HG03097 (cell line): ENCODE data around the gene LRRC25.
"Not testable (repeated sequence)": the region's sequence is repeated elsewhere in the genome, so short reads cannot be mapped to it uniquely, and the experiment has no call there.

Experiments used
- ATAC-seq: cut with Tn5 transposase; IDR thresholded peaks from one replicate; pipeline ENCODE4 v1.9.1; 2021; ENCODE audit not compliant: unreplicated experiment, low FRiP score

LRRC25 gene

DNA sequence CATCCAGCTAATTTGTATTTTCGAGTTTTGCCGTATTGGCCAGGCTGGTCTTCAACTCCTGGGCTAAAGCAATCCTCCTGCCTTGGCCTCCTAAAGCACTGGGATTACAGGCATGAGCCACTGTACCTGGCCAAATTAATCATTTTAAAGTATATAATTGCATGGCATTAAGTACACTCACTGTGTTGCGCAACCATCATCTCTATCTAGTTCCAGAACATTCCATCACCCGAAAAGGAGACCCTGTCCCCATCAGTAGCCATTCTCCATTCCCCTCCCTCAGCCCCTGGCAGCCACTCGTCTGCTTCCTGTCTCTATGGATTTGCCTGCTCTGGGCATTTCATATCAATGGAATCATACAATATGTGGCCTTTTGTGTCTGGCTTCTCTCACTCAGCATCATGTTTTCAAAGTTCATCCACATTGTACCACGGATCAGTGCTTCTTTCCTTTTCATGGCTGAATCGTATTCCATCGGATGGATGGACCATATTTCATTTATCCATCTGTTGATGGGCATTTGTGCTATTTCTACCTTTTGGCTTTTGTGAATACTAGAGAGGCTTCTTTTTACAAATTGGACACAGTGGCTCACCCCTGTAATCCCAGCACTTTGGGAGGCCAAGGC lies 43.9 kb downstream of the LRRC25 start:
- ATAC-seq: no peak

DNA sequence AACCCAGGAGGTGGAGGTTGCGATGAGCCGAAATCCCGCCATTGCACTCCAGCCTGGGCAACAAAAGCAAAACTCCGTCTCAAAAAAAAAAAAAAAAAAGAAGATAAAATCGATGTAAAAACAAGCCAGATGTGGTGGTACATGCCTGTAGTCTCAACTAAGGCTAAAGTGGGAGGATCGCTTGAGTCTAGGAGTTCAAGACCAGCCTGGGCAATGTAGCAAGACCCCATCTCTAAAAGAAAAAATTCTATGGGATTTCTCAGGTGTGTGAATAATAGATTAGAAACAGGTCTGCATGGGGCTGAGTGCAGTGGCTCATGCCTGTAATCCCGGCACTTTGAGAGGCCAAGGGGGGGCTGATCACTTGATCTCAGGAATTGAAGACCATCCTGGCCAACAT lies 45.9 kb downstream of the LRRC25 start:
- no peak for ATAC-seq

DNA sequence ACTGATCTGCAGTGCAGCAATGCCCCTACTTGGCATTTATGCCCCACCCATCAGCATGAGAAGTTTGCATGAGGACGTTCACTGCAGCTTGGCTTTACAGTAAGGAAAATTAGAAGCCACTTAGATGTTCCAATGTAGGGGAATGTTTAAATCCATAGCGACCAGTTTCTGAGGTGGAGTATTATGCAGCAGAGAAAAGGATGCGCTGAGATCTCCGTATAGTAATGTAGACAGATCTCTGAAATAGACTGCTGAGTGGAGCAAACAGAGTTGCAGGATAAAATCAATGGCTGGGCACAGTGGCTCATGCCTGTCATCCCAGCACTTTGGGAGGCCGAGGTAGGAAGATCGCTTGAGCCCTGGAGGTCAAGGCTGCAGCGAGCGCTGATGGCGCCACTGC lies 46.9 kb downstream of the LRRC25 start:
- ATAC-seq: no peak

DNA sequence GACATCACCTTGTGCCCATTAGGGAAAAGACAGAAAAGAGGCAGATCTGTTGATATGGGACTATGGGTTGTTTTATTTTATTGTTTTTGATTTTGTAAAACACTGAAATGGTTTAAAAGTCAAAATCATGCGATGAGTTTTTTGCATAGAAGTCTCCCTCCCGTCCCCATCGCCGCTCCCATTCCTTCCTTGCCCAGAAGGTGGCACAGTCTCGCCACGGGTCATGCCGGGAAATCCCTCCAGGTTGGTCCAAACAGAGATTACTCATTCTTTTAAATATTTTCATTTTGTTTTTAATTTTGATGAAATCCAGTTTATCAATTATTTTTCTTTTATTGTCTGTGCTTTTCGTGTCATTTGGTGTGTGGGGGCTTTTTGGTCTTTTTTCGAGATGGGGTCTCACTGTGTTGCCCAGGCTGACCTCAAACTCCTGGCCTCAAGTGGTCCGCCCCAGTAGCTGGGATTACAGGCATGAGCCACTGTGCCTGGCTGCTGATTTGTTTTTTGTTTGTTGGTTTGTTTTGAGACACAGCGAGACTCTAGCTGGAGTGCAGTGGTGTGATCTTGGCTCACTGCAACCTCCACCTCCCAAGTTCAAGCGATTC lies 47.8 kb downstream of the LRRC25 start:
- no peak for ATAC-seq

DNA sequence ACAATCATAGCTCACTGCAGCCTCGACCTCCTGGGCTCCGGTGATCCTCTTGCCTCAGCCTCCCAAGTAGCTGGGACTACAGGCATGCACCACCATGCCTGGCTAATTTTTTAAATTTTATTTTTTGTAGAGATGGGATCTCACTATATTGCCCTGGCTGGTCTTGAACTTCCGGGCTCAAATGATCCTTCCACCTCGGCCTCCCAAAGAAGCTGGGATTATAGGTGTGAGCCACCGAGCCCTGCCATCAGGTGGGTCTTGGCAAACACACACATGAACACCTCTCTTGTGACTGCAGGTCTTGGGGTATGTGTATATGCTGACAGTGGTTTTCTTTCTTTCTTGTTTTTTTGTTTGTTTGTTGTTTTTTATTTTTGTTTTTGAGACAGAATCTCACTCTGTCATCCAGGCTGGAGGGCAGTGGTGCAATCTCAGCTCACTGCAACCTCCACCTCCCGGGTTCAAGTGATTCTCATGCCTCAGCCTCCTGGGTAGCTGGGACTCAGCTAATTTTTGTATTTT lies 48.5 kb downstream of the LRRC25 start:
- ATAC-seq: not testable (repeated sequence)

DNA sequence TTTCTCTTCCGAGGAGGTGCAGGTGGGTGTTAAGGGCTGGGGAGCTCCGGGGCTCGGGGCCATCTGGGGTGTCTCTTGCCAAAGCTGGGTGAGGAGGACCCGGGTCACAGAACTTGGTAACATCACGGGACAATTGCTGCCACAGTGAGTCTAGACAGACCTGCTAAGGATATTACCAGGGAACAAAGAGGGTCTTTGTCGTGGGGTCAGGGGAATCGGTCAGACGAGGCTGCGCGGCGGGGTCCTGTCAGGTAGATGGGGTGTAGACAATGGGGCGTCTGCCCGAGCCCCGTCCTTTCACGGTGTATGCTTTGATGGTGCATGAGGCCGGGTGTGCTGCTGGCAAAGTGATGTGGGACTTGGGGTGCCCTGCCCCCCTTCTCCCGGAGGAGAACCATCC lies 49.3 kb downstream of the LRRC25 start:
- no peak for ATAC-seq

DNA sequence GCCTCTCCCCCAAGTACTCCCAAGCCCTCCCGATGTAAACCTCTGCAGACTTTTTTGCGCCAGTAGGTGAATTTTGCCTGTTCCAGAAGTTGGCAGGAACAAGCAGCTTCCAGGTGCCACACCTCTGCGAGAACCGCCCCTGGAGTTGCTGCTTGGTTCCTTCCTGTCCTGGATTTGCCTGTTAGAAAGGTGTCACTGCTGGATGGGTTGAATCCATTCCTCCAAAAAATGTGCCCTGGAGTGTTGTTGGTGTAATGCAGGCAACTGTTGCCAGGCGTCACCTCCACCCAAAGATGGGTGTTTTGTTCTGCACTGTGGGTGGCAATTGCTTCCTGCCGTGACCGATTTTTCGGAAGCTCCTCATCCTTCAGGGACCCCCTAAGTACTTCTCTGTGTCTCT lies 51.3 kb downstream of the LRRC25 start:
- ATAC-seq: no peak

DNA sequence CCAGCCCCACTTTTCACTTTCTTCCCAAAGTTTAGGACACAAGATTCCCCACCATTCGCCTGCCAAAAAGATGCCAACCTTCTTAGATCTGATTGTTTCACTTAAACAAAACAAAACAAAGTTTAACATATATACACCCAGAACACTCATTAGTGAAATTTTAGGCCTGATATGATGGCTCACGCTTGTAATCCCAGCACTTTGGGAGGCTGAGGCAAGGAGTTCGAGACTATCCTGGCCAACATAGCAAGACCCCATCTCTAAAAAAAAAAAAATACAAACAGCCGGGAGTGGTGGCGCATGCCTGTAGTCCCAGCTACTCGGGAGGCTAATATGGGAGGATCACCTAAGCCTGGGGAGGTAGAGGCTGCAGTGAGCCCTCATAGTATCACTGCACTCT lies 52.1 kb downstream of the LRRC25 start:
- no peak for ATAC-seq

DNA sequence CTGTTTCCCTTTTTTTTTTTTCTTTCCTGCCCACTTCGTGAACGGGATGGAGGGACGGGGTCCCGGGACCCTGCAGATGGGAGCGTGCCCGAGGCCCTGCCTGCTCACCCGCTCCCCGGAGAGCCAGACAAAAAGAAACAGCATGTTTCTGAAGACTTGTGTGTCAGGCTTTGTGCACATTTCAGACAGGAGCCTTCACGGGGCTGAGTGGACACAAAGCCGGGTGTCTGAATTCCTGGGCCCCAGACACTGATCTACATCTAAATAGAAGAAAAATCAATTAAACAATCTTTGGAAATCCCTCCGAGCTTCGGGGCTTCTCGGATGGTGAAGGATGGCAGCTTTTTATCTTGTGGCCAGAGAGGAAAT lies 52.9 kb downstream of the LRRC25 start:
- no peak for ATAC-seq

DNA sequence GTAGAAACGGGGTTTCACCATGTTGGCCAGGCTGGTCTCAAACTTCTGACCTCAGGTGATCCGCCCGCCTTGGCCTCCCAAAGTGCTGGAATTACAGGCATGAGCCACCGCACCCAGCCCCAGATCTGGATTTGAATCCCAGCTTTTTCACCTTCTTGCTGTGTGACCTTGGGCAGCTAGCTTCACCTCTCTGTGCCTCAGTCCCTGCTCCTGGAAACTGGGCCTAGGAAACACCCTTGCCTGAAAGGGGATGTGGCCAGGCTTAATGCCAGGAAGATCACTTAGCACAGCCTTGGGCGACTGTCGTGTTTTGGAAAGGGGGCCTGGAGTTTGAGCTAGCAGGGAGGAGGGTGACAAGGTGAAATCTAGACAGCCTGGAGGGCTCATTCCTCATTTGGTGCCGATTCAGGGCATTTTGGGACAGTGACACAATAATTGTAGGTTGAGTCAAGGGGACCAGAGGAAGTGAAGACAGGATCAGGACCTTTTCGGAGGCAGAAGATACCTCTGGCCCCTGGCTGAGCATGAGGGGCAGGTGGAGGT lies 55.3 kb downstream of the LRRC25 start:
- no peak for ATAC-seq
